H1 (cell line): ENCODE results near the gene MAGI1. TPM values are rescaled to one million over a fixed set of nuclear protein-coding genes. Genes with fewer than 3 reads are reported as not detected.

Source experiments
- EGR1 ChIP-seq: IDR thresholded peaks from 2 replicates; pipeline ENCODE4 v1.6.1; 2011; ENCODE audit warnings: low read depth, low read length, borderline replicate concordance
- polyA plus RNA-seq, 7 experiments: library from polyadenylated mRNA; depleted of rRNA in 3 of 7; stranded (reverse) in 5 of 7; unstranded in 2 of 7; fragments of >200 nt in 5 of 7; fragments of 200-250 nt in 2 of 7; gene quantifications; 1 replicate in 5 of 7; 2 replicates in 1 of 7; 4 replicates in 1 of 7; pipeline versions ENCODE4 v1.2.1 to v1.2.3, GENCODE V29; 2011 to 2013; ENCODE audit warnings: missing spikeins in 2 of 7, mixed read lengths in 2 of 7
- total RNA-seq: library from RNA; stranded (reverse); fragmentation: NEBNext Ultra II Directional; extraction: Animal tissue kit (Norgen Biotek cat#: 25700); gene quantifications from 2 replicates; pipeline ENCODE4 v1.2.1, GENCODE V29; 2021

The MAGI1 gene
- total and polyA plus RNA-seq, 2 of the 8 experiments (the other 6 are each of a cell fraction or from before 2014, with no cell fraction given), result 19.8 to 78.0 TPM

- no peak for TF ChIP-seq EGR1
Observed at GRCh38 chr3:65538101-65538500, 500.6 kb downstream of the MAGI1 start (continued).
